Activated CD4-positive, alpha-beta memory T cell treated with anti-CD3 and anti-CD28 coated beads for 36 hours (primary cell): Measurements from ENCODE around the gene SERPINB1. TPM values are rescaled to one million over a fixed set of nuclear protein-coding genes. Genes with fewer than 3 reads are reported as not detected.
"Not testable (repeated sequence)": the region's sequence is repeated elsewhere in the genome, so short reads cannot be mapped to it uniquely, and the experiment has no call there.

Experiments used
- CTCF ChIA-PET: fragments of 350-600 bp; sonication (Branson Sonifier 250); formaldehyde crosslinking; loops from one replicate; lab custom pipeline; 2021; ENCODE audit warnings: antibody characterized with exemption, inconsistent platforms; lab: Charles Lee
- POLR2A ChIA-PET: fragments of 350-600 bp; sonication (Branson Sonifier 250); formaldehyde crosslinking; loops from one replicate; lab custom pipeline; 2021; ENCODE audit warnings: antibody characterized with exemption; lab: Charles Lee
- DNase-seq: peaks from one replicate; pipeline ENCODE4 v3.0.0-alpha.2; 2020
- H3K27ac Mint-ChIP-seq: one replicate; pipeline ENCODE4 v1.8.0; 2021; ENCODE audit warnings: mixed read lengths
- H3K27me3 Mint-ChIP-seq: one replicate; pipeline ENCODE4 v1.8.0; 2021; ENCODE audit warnings: mixed read lengths
- H3K36me3 Mint-ChIP-seq: one replicate; pipeline ENCODE4 v1.8.0; 2021; ENCODE audit warnings: mixed read lengths
- H3K4me1 Mint-ChIP-seq: one replicate; pipeline ENCODE4 v1.8.0; 2021; ENCODE audit warnings: low read depth, mixed read lengths
- H3K4me3 Mint-ChIP-seq: one replicate; pipeline ENCODE4 v1.8.0; 2021; ENCODE audit warnings: mild to moderate bottlenecking, mixed read lengths
- H3K9me3 Mint-ChIP-seq: one replicate; pipeline ENCODE4 v1.8.0; 2021; ENCODE audit warnings: mixed read lengths
- intact Hi-C: fragments of 100-400 bp; cut with micrococcal nuclease; formaldehyde crosslinking; loops from one replicate; pipeline ENCODE4 v1.15.1; 2023
- total RNA-seq, 2 experiments: library from RNA; stranded (reverse); gene quantifications; one replicate each; pipeline ENCODE4 v1.2.3, GENCODE V29; 2021

SERPINB1 gene
- total RNA-seq, 2 experiments from 2014 or later = 164 to 169 TPM

DNA sequence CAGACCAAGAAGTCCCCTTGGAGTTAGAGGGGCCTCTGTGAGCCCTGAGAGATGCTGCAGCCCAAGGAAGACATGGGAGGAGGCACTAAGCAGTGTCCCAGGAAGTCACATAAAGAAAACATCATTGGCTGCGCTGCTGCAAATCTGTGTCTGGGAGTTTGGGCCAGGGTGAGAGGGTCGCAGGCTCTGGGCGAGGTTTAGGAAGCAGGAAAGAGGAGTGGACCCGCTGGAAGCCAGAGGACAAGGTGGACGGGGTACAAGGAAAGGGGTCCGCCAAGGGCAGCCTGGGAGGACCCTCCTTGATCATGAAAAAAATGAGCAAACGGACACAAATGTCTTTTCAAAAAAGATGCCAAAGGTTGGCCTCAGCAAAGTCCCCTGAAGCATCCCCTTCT lies 15.5 kb upstream of the SERPINB1 start:
- ChIA-PET CTCF (interaction anchor here (0.9 to 3.6 kb wide), 12 partner anchors 11 to 132 kb away, joined by 3 to 20 read pairs (median 4); partner anchors contain the start of gene SERPINB1), POLR2A (interaction anchor here (0.6 to 2.6 kb wide), 12 partner anchors 9 to 133 kb away, joined by 3 to 28 read pairs (median 8); partner anchors contain the start of gene SERPINB1)
- H3K4me1 Mint-ChIP-seq = peaks cover 87% of the 10 kb centered on the region
- H3K4me3 Mint-ChIP-seq = peak overlapping the region; percentile 91
- no peak for DNase-seq
- peaks cover 4% of the 10 kb centered on the region for H3K9me3 Mint-ChIP-seq
- intact Hi-C loops = loop anchor here (1.0 to 2.0 kb wide), 4 partner anchors 24 to 212 kb away; partner anchors contain the start of gene RIPK1
- H3K27ac Mint-ChIP-seq = peak overlapping the region; percentile 100
- no peaks in the 10 kb centered on the region for H3K27me3 Mint-ChIP-seq
- peaks cover 4% of the 10 kb centered on the region for H3K36me3 Mint-ChIP-seq

DNA sequence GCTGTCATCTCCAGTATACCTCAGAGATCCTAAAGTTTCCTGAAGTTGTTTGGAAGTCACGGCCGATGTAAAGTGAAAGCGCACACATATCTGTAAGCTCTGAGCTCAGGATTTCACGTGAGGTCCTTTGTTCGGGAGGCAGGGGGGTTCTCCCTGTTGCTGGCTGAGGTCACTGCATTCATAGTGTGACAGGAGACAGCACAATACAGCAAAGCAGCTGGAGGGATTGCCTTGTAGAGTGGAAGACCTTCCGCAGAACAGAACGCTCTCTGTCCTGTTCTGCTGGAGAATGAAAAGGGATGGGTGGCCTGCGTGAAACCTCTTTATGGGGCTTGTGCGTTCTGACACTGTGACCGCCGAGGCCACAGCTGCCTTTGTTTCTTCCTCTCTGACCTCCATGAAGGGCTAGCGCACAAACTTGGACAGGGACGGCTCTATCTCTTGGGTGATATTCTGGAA lies 13.4 kb upstream of the SERPINB1 start:
- intact Hi-C loops = no loop called here
- peak; percentile 45 for DNase-seq
- H3K36me3 Mint-ChIP-seq = peaks cover 4% of the 10 kb centered on the region
- peaks cover 2% of the 10 kb centered on the region for H3K9me3 Mint-ChIP-seq
- peak overlapping the region; percentile 63 for H3K4me3 Mint-ChIP-seq
- H3K27ac Mint-ChIP-seq = peak overlapping the region; percentile 100
- H3K27me3 Mint-ChIP-seq = no peaks in the 10 kb centered on the region
- CTCF ChIA-PET = interaction anchor here (0.6 to 3.6 kb wide), 13 partner anchors 9 to 85 kb away, joined by 3 to 19 read pairs (median 3); partner anchors contain the start of gene SERPINB1
- POLR2A ChIA-PET = interaction anchor here (1.1 to 2.9 kb wide), 7 partner anchors 14 to 85 kb away, joined by 4 to 10 read pairs (median 7); partner anchors contain the start of gene SERPINB1
- H3K4me1 Mint-ChIP-seq = peaks cover 72% of the 10 kb centered on the region

DNA sequence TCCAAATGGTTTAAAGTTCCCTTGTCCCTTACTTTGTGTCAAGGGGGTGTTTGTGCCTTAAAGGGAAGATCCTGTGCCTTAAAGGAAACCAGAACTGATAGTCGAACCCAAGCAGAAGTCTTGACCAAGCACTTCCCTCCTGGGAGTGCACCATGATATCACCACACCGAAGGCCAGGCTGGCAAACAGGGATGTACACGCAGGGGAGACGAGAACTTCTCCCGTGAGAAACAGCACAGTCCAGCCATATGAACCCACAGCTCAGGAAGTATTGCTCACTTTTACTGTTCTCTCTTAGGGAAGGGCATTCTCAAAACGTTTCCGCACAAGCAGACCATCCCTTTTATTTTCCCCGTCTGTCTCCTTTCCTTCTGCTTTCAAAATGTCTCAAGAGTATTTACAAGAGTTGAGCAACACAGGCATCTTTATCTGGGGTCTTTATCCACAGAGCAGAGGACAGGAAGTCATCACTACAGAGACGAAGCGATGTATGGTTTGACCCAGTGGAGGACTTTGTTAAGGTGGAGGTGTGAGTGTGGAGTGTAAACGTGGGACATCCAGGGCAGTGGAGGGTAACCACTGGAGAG lies 12.8 kb upstream of the SERPINB1 start:
- peaks cover 2% of the 10 kb centered on the region for H3K36me3 Mint-ChIP-seq
- peaks cover 67% of the 10 kb centered on the region for H3K4me1 Mint-ChIP-seq
- H3K9me3 Mint-ChIP-seq = no peaks in the 10 kb centered on the region
- CTCF ChIA-PET = interaction anchor here (0.6 to 3.6 kb wide), 14 partner anchors 8 to 135 kb away, joined by 3 to 19 read pairs (median 4); partner anchors contain the start of gene SERPINB1
- intact Hi-C loops = loop anchor here (1.0 kb wide), 2 partner anchors 8 to 13 kb away; partner anchors contain the start of gene SERPINB1
- DNase-seq = no peak
- H3K27me3 Mint-ChIP-seq = no peaks in the 10 kb centered on the region
- H3K4me3 Mint-ChIP-seq = peak overlapping the region; percentile 63
- POLR2A ChIA-PET = interaction anchor here (1.0 to 2.9 kb wide), 9 partner anchors 13 to 135 kb away, joined by 4 to 10 read pairs (median 6); partner anchors contain the start of gene SERPINB1
- peak overlapping the region; percentile 100 for H3K27ac Mint-ChIP-seq

DNA sequence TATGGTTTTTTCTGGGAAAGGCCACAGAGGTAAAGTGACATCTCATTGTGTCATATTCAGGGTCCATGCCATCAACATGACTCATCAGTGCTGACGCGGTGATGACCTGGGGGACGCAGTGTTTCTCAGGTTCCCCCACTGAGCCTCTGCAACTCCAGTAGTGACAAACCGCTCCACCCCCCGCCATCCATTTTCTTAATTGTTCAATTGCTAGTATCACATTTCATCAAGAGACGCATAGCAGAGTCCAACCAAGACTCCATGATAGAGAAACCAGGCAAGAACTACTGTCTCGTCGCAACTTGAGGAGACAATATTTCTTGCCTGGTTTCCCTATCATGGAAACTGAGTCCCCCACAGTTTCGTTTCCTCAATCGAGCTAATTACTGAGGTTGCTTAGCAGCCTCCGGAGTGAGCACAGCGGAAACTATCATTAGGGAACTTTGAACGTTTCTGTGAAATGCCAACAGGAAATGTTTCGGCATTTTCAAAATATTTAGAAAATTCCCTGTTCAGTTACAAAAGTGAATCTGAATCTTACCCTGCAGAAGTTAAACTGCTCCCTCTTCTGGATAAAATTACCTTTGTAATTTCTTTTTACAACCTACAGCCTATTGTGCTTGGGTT lies 12.2 kb upstream of the SERPINB1 start:
- H3K27ac Mint-ChIP-seq = peak overlapping the region; percentile 100
- H3K4me1 Mint-ChIP-seq = peaks cover 65% of the 10 kb centered on the region
- ChIA-PET CTCF (interaction anchor here (0.5 to 3.6 kb wide), 12 partner anchors 7 to 147 kb away, joined by 3 to 19 read pairs (median 5); partner anchors contain the start of gene SERPINB1), POLR2A (interaction anchor here (1.0 to 2.9 kb wide), 7 partner anchors 12 to 135 kb away, joined by 4 to 10 read pairs (median 7); partner anchors contain the start of gene SERPINB1)
- peaks cover under 1% of the 10 kb centered on the region for H3K36me3 Mint-ChIP-seq
- intact Hi-C loops = loop anchor here (1.0 kb wide), 3 partner anchors 8 to 86 kb away; partner anchors contain the start of gene SERPINB1
- H3K9me3 Mint-ChIP-seq = no peaks in the 10 kb centered on the region
- no peaks in the 10 kb centered on the region for H3K27me3 Mint-ChIP-seq
- peak overlapping the region; percentile 63 for H3K4me3 Mint-ChIP-seq
- DNase-seq = peak; percentile 95

DNA sequence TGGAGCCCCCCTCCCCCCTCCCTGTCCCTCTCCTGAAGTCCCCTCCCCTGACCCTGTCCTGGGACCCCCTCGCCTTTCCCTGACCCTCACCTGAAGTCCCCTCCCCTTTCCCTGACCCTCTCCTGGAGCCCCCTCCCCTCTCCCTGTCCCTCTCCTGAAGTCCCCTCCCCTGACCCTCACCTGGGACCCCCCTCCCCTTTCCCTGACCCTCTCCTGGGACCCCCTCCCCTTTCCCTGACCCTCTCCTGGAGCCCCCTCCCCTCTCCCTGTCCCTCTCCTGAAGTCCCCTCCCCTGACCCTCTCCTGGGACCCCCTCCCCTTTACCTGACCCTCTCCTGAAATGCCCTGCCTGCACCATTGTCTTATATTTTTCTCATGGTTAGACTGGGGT lies 11.7 kb upstream of the SERPINB1 start:
- H3K27ac Mint-ChIP-seq = peak overlapping the region; percentile 100
- not testable (repeated sequence) for H3K36me3 Mint-ChIP-seq, DNase-seq, H3K27me3 Mint-ChIP-seq, H3K9me3 Mint-ChIP-seq
- peaks cover 66% of the 10 kb centered on the region for H3K4me1 Mint-ChIP-seq
- ChIA-PET CTCF (interaction anchor here (0.5 to 3.6 kb wide), 8 partner anchors 12 to 148 kb away, joined by 3 to 19 read pairs (median 6); partner anchors contain the start of gene SERPINB1), POLR2A (interaction anchor here (1.0 to 2.9 kb wide), 6 partner anchors 16 to 136 kb away, joined by 4 to 9 read pairs (median 6); no protein-coding TSS in a partner anchor)
- peak overlapping the region; percentile 63 for H3K4me3 Mint-ChIP-seq
- intact Hi-C loops = loop anchor here (1.0 kb wide), 1 partner anchor 87 kb away; no protein-coding TSS in a partner anchor

DNA sequence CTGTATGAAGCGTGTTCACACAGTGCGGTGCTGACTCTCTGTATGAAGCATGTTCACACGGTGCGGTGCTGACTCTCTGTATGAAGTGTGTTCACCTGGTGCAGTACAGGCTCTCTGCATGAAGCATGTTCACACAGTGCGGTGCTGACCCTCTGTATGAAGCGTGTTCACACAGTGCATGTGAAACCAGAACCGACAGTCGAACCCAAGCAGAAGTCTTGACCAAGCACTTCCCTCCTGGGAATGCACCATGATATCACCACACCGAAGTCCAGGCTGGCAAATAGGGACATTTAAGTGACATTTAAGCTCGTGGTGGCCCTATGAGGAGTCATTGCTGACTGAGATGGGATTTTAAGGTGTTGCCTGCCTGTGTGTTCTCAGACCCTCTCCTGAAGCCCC lies 11.3 kb upstream of the SERPINB1 start:
- peaks cover 69% of the 10 kb centered on the region for H3K4me1 Mint-ChIP-seq
- DNase-seq = no peak
- CTCF ChIA-PET = interaction anchor here (1.0 to 2.6 kb wide), 3 partner anchors 11 to 137 kb away, joined by 4 to 14 read pairs (median 4); partner anchors contain the start of gene SERPINB1
- H3K9me3 Mint-ChIP-seq = no peaks in the 10 kb centered on the region
- peak overlapping the region; percentile 100 for H3K27ac Mint-ChIP-seq
- intact Hi-C loops = loop anchor here (1.0 kb wide), 1 partner anchor 87 kb away; no protein-coding TSS in a partner anchor
- POLR2A ChIA-PET = interaction anchor here (2.1 kb wide), 1 partner anchor 46 kb away, joined by 6 read pairs; no protein-coding TSS in a partner anchor
- H3K4me3 Mint-ChIP-seq = no peak overlapping the region
- no peaks in the 10 kb centered on the region for H3K36me3 Mint-ChIP-seq
- H3K27me3 Mint-ChIP-seq = no peaks in the 10 kb centered on the region

DNA sequence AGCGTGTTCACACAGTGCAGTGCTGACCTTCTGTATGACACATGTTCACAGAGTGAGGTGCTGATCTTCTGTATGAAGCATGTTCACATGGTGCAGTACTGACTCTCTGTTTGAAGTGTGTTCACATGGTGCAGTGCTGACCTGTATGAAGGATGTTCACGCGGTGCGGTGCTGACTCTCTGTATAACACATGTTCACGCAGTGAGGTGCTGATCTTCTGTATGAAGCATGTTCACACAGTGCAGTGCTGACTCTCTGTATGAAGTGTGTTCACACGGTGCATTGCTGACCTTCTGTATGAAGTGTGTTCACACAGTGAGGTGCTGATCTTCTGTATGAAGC lies 10.8 kb upstream of the SERPINB1 start:
- Mint-ChIP-seq H3K4me3 (no peak overlapping the region), H3K27ac (peak overlapping the region; percentile 100), H3K9me3 (no peaks in the 10 kb centered on the region), H3K36me3 (no peaks in the 10 kb centered on the region), H3K27me3 (no peaks in the 10 kb centered on the region), H3K4me1 (peaks cover 65% of the 10 kb centered on the region)
- POLR2A ChIA-PET = no interaction called here
- no peak for DNase-seq
- intact Hi-C loops = no loop called here
- CTCF ChIA-PET = interaction anchor here (1.0 kb wide), 1 partner anchor 59 kb away, joined by 4 read pairs; no protein-coding TSS in a partner anchor

DNA sequence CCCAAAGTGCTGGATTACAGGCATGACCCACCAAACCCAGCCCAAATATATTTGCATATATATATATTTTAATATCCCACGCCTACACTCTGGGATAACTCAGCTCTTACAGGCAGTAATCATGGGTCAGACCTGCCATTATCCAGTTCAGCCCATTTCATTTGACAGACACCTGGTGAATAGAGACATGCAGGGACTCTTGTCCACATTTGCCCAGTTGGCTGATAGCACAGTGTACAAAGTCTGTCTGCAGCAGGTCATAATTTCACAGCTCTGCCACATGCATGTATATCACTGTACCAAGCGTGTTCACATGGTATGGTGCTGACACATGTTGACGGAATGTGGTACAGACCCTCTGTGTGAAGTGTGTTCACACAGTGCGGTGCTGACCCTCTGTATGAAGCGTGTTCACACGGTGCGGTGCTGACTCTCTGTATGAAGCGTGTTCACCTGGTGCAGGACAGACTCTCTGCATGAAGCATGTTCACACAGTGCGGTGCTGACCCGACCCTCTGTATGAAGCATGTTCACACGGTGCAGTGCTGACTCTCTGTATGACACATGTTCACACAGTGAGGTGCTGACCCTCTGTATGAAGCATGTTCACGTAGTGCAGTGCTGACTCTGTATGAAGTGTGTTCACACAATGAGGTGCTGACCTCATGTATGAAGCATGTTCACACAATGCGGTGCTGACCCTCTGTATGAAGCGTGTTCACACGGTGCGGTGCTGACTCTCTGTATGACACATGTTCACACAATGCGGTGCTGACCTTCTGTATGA lies 10.3 kb upstream of the SERPINB1 start:
- no peaks in the 10 kb centered on the region for H3K27me3 Mint-ChIP-seq
- no peak for DNase-seq
- H3K27ac Mint-ChIP-seq = no peak overlapping the region
- H3K9me3 Mint-ChIP-seq = no peaks in the 10 kb centered on the region
- ChIA-PET POLR2A (interaction anchor here (1.9 kb wide), 1 partner anchor 10 kb away, joined by 7 read pairs; the partner anchor contains the start of gene SERPINB1), CTCF (no interaction called here)
- no peaks in the 10 kb centered on the region for H3K36me3 Mint-ChIP-seq
- no peak overlapping the region for H3K4me3 Mint-ChIP-seq
- H3K4me1 Mint-ChIP-seq = peaks cover 64% of the 10 kb centered on the region
- intact Hi-C loops = no loop called here

DNA sequence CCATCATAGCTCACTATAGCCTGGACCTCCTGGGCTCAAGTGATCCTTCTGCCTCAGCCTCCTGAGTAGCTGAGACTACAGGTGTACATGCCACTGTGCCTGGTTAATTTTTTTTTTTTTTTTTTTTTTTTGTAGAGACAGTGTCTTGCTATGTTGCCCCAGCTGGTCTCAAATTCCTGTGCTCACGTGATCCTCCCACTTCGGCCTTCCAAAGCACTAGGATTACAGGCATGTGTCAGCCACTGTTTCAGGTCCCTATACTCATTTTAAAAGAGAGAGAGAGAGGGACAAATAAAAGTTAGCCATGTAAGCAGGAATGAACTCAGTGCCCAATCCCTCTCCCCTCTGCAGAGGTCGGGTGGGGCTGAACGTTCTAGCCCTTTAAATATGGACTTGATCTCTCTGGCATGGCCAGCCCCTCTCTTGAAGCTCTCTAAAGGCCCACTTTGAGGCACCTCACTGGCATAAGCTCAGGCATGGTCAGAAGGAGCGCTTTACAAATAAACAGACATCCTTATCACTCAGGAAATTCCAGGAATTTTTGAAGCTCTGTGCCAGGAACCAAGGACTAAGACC lies 9.0 kb upstream of the SERPINB1 start:
- Mint-ChIP-seq H3K27ac (peak overlapping the region; percentile 34), H3K9me3 (no peaks in the 10 kb centered on the region), H3K27me3 (no peaks in the 10 kb centered on the region), H3K4me1 (peaks cover 60% of the 10 kb centered on the region), H3K36me3 (no peaks in the 10 kb centered on the region), H3K4me3 (no peak overlapping the region)
- CTCF ChIA-PET = interaction anchor here (0.7 to 6.3 kb wide), 5 partner anchors 50 to 124 kb away, joined by 3 to 109 read pairs (median 3); no protein-coding TSS in a partner anchor
- POLR2A ChIA-PET = interaction anchor here (0.6 to 3.3 kb wide), 6 partner anchors 8 to 998 kb away, joined by 3 to 10 read pairs (median 6); partner anchors contain the start of genes FAM50B and SERPINB1
- intact Hi-C loops = no loop called here
- no peak for DNase-seq

DNA sequence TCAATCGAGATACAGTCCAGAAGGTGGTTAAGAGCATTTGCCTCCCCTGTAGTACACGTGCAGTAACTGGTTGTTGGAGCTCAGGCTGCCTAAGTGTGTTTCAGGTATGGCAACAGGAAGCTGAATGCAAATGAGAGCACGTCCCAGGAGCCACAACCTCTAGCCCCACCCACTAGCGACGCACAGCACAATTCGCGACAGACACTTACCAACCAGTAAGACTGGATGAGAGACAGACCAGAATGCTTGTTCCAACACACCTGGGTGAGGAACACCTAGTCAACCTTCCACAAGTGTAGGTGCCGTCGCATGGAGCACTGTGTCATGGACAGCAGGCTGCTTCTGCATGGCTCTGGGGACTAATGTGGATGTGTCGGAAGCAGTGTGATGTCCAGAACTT lies 7.2 kb upstream of the SERPINB1 start:
- Mint-ChIP-seq H3K36me3 (no peaks in the 10 kb centered on the region), H3K4me1 (peaks cover 53% of the 10 kb centered on the region), H3K4me3 (peak overlapping the region; percentile 59), H3K27ac (peak overlapping the region; percentile 81), H3K9me3 (no peaks in the 10 kb centered on the region), H3K27me3 (no peaks in the 10 kb centered on the region)
- peak; percentile 85 for DNase-seq
- ChIA-PET POLR2A (interaction anchor here (1.3 to 3.3 kb wide), 3 partner anchors 9 to 141 kb away, joined by 6 to 10 read pairs (median 9); no protein-coding TSS in a partner anchor), CTCF (interaction anchor here (1.6 to 6.3 kb wide), 4 partner anchors 50 to 140 kb away, joined by 9 to 109 read pairs (median 68); no protein-coding TSS in a partner anchor)
- intact Hi-C loops = loop anchor here (10.0 kb wide), 1 partner anchor 1166 kb away; no protein-coding TSS in a partner anchor
